C4-2B (cell line): ENCODE data around the gene COTL1.

ENCODE experiments used
- ZFX ChIP-seq: fragments of 450-650 bp; IDR thresholded peaks from 2 replicates; pipeline ENCODE4 v1.6.1; 2017
- TF ChIP-seq, protein P1 (sequence below): fragments of 450-650 bp; conservative IDR thresholded peaks from 2 replicates; pipeline ENCODE4 v1.5.1; 2017; ENCODE audit warnings: mild to moderate bottlenecking

DNA sequence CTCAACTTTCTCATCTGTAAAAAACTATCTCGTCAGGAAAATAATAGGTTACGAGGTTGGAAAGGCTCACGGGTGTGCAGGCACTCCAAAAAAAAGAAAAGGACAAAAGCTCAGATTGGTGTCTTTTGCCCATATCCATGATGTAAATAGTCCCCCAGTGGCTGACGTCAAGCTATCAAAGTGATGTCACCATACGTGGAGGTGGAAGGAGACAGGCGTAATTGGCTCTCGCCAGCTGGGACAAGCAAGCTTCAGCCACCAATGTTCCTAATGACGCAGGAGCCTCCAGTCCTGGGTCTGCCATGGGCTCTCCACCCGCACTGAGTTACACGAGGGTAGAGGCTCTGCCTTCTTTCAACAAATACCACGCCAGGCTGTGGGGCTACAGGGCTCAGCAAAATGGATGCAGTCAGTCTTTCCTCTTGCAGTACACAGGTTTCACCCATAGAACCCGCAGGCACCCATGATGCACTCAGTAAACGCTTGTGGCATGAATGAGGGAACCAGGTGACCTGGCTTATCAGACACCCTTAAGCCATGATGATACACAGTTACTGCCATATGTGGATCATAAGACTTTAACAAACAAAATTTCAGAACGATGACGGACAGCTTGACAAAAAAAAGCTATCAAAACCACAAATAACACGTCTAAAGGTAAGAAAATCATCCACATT is 50.5 kb downstream of the COTL1 start:
- TF ChIP-seq, protein P1, sequence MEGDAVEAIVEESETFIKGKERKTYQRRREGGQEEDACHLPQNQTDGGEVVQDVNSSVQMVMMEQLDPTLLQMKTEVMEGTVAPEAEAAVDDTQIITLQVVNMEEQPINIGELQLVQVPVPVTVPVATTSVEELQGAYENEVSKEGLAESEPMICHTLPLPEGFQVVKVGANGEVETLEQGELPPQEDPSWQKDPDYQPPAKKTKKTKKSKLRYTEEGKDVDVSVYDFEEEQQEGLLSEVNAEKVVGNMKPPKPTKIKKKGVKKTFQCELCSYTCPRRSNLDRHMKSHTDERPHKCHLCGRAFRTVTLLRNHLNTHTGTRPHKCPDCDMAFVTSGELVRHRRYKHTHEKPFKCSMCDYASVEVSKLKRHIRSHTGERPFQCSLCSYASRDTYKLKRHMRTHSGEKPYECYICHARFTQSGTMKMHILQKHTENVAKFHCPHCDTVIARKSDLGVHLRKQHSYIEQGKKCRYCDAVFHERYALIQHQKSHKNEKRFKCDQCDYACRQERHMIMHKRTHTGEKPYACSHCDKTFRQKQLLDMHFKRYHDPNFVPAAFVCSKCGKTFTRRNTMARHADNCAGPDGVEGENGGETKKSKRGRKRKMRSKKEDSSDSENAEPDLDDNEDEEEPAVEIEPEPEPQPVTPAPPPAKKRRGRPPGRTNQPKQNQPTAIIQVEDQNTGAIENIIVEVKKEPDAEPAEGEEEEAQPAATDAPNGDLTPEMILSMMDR = no peak
- TF ChIP-seq ZFX = no peak
